LNCAP (cell line): ENCODE results near the gene PABPN1L.

Source experiments
- TF ChIP-seq, protein P1 (sequence below): fragments of 450-650 bp; IDR thresholded peaks from 2 replicates; pipeline ENCODE4 v1.5.1; 2017; ENCODE audit warnings: mild to moderate bottlenecking

The PABPN1L gene

GRCh38 chr16:88888461-88889387 lies 22.3 kb upstream of the PABPN1L start:
- TF ChIP-seq, protein P1, sequence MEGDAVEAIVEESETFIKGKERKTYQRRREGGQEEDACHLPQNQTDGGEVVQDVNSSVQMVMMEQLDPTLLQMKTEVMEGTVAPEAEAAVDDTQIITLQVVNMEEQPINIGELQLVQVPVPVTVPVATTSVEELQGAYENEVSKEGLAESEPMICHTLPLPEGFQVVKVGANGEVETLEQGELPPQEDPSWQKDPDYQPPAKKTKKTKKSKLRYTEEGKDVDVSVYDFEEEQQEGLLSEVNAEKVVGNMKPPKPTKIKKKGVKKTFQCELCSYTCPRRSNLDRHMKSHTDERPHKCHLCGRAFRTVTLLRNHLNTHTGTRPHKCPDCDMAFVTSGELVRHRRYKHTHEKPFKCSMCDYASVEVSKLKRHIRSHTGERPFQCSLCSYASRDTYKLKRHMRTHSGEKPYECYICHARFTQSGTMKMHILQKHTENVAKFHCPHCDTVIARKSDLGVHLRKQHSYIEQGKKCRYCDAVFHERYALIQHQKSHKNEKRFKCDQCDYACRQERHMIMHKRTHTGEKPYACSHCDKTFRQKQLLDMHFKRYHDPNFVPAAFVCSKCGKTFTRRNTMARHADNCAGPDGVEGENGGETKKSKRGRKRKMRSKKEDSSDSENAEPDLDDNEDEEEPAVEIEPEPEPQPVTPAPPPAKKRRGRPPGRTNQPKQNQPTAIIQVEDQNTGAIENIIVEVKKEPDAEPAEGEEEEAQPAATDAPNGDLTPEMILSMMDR: no peak

- TF ChIP-seq, protein P1: no peak
These were observed 21.6 kb upstream of the PABPN1L start for GRCh38 chr16:88888057-88888456.

- TF ChIP-seq, protein P1: no peak
These were observed 20.5 kb upstream of the PABPN1L start for GRCh38 chr16:88886845-88887521.

DNA sequence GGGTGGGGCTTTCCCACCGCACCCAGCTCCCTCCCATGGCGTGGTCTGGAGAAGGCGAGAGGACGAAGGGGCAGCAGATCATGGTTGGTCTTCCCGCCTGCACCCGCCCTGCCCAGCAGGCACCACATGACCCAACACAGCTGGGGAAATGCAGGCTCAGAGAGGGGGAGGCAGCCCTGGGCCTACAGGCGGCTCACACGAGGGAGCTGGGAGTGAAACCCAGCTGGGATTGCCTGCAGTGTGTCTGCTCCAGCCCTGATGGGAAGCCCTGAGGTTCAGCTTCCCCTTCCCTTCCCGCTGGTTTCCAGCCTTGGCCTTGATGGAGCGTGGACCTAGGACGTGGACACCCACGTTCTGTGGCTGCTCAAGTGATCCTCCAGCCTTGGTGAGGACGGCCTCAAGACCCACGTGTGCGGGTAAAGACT lies 20.0 kb upstream of the PABPN1L start:
- TF ChIP-seq, protein P1: no peak

- TF ChIP-seq, protein P1: no peak
These were observed 19.3 kb upstream of the PABPN1L start for GRCh38 chr16:88885693-88886280.

DNA sequence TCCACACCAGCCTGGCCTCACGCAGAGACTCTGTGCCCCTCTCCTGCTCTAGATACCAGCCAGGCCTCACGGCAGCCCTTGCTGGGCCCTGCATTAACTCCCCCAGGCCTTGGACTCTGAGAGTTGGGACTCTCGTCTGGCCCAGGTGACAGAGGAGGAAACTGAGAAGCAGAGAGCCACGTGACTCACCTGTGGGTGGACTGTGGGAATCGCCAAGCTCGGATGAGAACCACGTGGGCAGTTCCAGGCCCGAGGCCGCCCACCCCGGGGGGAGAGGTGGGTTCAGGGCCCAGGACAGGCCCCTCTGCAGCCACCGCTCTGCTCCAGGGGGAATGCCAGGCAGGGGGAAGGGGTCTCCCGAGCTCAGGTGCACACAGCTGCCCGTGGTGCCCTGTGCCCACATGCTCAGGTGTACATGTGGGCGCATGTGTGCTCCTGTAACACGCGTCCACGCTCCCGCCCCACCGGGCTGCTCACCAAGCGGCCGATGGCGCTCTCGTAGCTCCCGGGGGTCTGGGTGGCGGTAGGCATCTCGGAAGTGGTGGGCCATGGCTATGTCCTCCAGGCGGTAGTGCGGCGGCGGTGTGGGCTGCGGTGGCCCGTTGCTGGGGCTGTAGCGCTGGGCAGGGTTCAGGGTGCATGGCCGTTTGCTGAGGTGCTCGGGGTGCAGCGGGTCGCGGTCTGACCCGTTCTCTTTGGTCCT lies 18.3 kb upstream of the PABPN1L start:
- TF ChIP-seq, protein P1: no peak

- TF ChIP-seq, protein P1: no peak
These were observed 17.5 kb upstream of the PABPN1L start for GRCh38 chr16:88883946-88884345.
